Measurements from ENCODE around the gene MGRN1.

MGRN1 gene

DNA sequence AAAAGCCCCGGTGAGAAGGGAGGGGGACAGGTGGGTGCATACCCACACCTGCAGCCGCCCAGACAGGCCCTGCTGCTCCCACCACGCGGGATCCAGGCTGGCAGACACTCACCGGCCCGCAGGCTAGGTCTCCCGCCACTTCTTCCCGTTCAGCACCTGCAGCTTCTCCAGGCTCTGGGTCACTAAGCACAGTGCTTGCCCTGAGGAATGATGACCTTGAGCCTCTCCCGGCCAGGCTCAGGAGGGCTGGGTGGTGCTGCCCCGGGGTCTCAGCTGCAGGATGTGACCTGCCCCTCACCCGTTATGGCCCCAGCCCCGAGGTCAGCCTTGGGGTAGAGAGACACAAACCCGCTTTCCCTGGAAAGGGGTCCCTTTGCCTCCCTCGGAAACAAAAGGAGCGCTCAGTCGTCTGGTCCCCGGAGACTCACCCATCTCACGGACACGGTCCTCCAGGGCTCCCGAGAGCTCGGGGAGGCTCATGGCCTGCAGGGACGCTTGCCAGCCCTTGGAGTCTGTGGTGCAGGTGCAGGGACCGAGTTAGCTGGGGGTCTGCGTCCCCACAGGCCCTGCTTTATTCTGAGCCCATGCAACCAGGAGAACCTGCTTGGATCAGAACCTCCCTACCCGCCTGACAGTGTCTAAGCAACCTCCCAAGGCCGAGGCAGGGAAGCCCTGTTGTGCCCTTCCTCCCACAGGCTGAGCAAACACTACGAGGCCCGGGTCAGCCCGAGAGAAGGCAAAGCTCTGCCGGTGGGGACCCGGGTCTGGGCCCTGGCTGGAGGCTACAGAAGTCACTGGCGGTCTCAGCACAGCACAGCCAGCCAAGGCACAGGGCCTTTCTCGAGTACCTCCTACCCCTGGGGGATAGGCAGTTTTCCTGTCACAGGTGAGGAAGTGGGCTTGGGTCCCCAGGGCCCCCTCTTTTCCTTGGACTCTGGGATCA is 72.5 kb downstream of the MGRN1 start:
- DNase-seq (ENCODE audit: low spot score), result no peak
- TF ChIP-seq, protein P1, sequence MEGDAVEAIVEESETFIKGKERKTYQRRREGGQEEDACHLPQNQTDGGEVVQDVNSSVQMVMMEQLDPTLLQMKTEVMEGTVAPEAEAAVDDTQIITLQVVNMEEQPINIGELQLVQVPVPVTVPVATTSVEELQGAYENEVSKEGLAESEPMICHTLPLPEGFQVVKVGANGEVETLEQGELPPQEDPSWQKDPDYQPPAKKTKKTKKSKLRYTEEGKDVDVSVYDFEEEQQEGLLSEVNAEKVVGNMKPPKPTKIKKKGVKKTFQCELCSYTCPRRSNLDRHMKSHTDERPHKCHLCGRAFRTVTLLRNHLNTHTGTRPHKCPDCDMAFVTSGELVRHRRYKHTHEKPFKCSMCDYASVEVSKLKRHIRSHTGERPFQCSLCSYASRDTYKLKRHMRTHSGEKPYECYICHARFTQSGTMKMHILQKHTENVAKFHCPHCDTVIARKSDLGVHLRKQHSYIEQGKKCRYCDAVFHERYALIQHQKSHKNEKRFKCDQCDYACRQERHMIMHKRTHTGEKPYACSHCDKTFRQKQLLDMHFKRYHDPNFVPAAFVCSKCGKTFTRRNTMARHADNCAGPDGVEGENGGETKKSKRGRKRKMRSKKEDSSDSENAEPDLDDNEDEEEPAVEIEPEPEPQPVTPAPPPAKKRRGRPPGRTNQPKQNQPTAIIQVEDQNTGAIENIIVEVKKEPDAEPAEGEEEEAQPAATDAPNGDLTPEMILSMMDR (IDR thresholded peaks at IDR 0.05; ENCODE audit: extremely low read depth, missing control alignments), result no peak

DNA sequence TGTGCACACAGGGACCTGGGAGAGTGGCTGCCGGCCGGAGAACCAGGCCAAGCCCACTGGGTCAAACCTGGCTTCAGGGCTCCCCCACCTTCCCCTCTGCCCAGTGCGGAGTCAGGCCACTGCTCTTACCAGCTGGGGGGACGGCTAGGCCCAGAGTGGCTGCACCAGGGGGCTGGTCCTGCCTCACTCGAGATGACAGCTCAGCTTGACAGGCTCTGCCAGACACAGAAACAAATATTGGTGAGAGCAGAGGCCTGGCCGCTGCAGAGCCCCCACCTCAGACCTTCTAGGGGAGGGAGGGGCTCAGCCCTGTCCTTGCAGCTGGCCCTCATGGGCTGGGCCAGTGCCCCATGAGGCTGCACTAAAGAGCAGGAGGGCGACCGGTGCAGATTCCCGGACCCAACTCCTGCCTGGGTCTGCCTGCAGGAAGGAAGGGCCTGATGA is 73.2 kb downstream of the MGRN1 start:
- TF ChIP-seq, protein P1 (IDR thresholded peaks at IDR 0.05; ENCODE audit: extremely low read depth, missing control alignments), result no peak

DNA sequence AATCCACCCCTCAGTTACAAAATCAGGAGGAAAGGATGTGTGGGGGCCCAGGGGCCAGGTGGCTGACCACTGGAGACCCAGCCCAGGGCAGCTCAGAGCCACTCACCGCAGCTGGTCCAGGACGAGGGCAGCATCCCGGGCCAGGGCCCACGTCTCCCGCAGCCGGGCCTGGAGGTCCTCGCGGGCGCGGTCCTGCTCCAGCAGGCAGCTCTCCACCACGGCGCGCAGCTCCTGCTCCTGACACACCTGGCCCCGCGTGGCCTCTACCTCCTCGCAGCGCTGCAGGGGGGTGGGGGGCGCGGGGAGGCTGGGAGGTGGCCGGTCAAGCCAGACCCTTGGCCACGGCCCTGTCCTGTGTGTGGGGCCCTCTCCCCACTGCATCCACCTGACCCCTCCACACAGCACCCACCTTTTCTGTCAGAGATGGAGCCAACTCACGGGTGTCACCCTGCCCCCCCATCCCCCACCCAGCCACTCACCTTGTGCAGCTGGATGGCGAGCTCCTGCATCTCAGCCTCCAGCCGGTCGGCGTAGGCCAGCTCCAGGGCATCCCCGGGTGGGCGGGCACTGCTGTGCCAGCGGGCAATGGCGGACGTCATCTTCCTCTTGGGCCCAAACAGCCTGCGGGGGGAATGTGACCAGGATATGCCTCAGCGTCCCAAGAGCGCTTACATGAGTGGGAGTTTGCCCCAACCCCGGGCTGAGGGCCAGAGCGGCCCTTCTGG is 73.9 kb downstream of the MGRN1 start:
- TF ChIP-seq, protein P1 (IDR thresholded peaks at IDR 0.05; ENCODE audit: extremely low read depth, missing control alignments), result no peak
- no peak for DNase-seq (ENCODE audit: low spot score)

More for the DNA sequence above, 73.2 kb downstream of the MGRN1 start:
- no peak for DNase-seq (ENCODE audit: low spot score)

DNA sequence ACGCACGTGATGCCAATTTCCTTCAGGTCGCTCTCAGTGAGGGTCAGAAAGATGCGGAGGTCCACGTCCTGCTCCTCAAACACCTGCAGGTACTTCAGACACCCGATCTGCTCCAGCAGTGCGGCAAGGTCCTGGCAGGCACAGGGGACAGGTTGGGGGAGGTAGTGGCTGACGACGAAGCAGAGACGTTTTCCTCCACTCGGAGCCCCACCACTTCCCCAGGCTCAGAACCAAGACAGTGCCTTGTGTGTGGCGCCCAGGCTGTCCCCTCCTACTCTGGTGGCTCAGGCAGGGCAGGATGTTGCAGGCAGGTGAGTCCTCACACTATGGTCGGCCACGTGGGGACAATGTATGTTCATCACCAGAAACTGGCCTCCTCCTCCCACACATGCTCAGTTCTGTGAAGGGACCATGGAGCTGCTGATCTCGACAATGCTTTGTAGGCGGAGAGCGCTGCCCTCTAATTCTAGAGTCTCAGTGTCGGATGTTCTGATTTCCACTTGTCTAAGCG is 74.5 kb downstream of the MGRN1 start:
- TF ChIP-seq, protein P1 (IDR thresholded peaks at IDR 0.05; ENCODE audit: extremely low read depth, missing control alignments), result no peak
- no peak for DNase-seq (ENCODE audit: low spot score)

GRCh38 chr16:4700380-4700996 is 75.9 kb downstream of the MGRN1 start:
- TF ChIP-seq, protein P1 (IDR thresholded peaks at IDR 0.05; ENCODE audit: extremely low read depth, missing control alignments), result no peak
- no peak for DNase-seq (ENCODE audit: low spot score)

DNA sequence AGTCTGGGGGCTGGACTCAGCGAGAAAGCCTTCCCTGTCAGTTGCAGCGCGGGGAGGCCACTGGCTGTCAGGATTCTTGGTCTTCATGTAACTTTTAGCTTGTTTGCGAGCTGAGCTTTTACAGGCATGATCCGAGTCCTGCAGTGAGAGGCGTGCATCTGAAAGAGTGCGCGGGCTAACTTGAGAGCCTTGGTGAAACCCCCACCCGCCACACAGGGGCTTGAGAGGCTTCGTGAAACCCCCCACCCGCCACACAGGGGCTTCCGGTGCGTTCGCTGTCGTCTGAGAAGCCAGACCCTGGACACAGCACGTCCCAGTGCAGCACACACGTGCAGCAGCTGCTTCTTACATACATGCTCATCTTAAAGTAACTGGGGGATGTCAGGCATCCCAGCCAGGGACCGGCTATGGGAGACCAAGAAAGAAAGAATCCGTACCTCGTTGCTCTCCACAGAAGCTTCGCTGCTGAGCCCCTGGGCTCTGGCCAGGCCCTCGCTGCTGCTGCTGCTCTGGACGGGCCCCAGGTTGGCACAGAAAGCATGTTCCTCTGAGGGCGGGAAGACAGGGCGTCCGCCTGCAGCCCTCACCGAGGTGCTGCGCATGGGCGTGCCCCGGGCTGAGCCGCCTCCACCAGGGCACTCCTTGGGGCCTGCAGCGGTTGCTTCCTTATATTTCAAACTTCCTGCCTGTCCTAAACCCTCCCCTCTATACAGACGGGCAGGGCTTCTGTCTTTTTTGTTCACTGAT is 76.5 kb downstream of the MGRN1 start:
- TF ChIP-seq, protein P1 (IDR thresholded peaks at IDR 0.05; ENCODE audit: extremely low read depth, missing control alignments), result no peak
- DNase-seq (ENCODE audit: low spot score), result no peak

All from GM20000 (cell line).